Measurements from ENCODE around the gene MMRN2.
"Not testable (repeated sequence)": the region's sequence is repeated elsewhere in the genome, so short reads cannot be mapped to it uniquely, and the experiment has no call there.

- not testable (repeated sequence) for TF ChIP-seq CTCF (IDR thresholded peaks at IDR 0.05); CHD2 (IDR thresholded peaks at IDR 0.05; ENCODE audit: low read length, partially characterized antibody); MAX (IDR thresholded peaks at IDR 0.05)
Measured at GRCh38 chr10:86978457-86978856, 21.0 kb upstream of the MMRN2 start.
